GM18499 (cell line): ENCODE results near the gene TBC1D24.

Experiments used
- ATAC-seq: cut with Tn5 transposase; IDR thresholded peaks from one replicate; pipeline ENCODE4 v1.9.1; 2021; ENCODE audit warnings: moderate number of reproducible peaks; ENCODE audit not compliant: insufficient read depth, unreplicated experiment

Gene TBC1D24

DNA sequence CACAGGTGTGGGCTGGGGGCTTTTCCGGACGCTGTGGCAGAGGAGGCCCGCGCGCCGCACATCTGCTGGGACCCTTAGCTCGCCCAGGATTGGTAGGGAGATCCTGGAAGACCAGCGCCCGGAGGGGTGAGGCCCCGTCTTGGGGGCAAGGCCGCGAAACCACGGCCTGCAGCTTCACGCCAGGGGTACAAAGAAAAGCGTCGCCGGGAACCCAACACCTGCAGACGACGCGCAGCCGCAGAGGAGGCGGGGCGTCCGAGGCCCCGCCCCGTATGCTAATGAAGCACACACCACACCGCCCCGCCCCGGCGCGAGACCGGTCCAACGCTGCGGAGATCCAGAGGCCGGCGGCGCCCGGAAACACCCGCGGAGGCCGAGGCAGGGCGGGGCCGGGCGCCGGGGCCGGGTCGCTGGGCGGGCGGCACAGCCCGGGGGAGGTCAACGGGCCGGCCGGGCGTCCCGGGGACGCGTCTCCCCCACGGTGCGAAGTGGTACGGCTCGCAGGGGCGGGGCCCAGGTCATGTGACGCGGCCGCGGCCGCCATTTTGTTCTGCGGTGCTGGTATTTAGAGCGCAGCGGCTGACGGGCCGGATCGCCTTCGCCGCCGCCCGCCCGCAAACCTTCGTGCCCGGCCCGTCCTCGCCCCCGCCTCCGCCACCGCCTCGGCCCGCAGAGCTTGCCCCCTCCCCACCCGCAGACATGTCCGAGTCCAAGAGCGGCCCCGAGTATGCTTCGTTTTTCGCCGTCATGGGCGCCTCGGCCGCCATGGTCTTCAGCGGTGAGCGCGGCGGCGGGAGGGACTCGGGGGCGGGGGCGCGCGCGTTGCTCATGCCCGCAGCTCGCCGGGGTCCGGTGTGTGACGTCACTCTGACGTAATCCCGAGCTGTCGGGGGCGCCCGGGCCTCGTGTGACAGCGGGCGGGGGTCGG, 38.7 kb downstream of the TBC1D24 start, which contains the start of gene ATP6V0C:
Gene ATP6V0C (plus strand): TSS at position 548 of the 928 bp plus-strand sequence. CDS start 152 bp downstream, at position 700.
- ATAC-seq: no peak

DNA sequence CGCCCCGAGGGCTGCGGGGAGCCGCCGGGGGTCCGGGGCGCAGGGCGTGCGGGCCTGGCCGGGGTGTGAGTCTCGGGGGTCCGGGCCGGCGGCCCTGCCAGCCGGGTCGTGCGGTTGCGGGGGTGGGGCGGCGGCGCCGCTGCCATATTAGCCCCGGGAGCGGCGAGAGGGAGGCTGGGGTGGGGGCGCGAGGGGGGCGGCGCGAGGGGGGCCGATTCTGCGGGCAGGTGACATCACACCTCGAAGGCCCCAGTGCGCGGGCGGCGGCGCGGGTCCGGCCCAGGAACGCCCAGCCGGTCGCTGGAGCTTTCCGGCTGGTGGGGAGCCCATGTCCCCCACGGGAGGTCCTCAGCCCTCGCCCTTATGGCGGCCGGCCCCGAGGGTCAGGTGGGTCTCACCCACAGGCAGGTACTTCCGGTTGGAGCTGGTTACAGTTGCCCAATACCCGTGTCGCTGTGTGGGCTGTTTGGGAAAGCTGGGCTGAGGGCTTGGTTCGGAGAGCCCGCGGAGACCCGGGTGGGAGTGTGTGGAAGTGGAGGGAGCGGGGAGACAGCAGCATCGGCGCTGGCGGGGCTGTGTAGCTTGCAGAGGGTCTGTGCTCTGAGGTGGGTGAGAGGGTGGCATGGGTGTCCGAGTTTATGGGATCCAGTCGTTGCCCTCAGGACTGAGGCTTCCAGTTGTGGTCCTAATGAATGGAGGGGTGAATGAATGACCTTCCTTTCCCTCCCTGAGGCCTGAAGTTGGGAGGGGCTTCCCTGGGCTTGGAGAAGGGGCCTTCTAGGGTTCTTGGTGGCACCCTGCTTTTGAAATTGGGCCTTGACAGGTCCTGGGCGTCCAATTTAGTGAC, 39.6 kb downstream of the TBC1D24 start:
- no peak for ATAC-seq

DNA sequence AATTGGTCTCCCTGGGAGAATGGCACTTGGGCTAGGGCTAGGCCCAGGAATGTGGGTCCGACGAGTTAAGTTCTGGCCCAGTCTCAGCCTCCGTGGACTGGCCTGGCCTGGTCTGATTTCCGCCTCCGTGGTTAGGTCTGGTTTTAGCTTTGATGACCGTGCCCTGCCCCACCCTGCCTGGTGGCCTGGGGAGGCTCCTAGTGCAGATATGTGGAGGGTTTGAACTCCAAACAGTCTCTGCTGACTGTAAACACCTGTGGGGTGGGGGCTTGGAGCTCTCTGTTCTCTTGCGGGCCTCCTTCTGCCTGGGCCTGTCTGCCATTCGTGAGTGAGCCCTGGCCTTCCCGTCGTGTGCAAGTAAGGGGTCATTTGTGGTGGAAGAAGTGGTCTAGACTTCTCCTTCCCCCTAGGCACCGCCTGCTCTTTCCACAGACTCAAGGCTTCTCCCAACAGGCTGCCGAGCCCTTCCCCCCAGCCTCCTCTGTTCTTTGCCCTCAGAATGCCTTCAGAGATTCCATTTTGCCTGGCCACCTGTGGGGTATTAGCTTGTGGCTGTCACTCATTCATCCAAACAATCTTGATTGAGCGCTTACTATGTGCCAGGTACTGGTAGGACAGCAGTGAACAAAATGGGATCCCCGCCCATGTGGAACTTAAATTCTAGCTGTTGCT, 40.4 kb downstream of the TBC1D24 start:
- no peak for ATAC-seq

DNA sequence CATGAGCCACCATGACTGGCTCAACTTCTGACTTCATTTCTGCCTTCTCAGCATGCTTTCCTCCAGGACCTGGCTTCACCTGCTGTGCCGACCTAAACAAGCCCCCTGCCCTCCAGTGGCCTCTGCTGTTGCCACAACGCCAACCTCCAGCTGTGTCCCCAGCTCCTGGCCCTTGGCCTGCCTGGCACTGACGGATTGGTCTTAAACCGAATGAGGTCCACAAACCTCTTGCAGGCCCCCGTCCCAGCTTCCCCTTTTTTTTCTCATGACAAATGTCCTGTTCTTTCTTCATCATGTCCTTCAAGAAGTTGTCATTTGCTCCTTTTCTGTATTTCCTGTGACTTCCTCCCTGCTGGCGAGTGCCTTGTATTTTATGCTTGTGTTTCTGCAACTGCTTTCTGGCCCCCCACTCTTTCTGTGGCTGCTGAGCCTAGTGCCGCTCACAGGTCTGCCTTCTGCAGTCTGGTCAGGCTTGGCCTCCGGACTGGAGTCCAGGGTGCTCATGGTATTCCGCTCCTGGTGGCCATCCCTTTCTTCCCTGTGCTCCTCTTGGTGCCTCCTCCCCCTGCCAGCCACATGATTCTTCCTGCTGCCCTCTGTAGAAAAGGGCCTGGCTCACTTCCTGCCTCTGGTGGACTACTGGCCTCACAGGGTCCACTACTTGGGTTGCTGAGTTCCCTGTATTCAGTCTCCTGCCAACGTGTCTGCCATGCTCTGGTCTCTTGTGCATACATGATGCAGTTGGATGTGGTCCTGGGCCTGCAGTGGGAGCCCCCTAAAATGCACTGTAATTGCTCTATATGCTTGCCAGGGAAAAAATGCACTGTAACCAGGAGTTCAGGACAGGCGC, 41.7 kb downstream of the TBC1D24 start:
- ATAC-seq: no peak

DNA sequence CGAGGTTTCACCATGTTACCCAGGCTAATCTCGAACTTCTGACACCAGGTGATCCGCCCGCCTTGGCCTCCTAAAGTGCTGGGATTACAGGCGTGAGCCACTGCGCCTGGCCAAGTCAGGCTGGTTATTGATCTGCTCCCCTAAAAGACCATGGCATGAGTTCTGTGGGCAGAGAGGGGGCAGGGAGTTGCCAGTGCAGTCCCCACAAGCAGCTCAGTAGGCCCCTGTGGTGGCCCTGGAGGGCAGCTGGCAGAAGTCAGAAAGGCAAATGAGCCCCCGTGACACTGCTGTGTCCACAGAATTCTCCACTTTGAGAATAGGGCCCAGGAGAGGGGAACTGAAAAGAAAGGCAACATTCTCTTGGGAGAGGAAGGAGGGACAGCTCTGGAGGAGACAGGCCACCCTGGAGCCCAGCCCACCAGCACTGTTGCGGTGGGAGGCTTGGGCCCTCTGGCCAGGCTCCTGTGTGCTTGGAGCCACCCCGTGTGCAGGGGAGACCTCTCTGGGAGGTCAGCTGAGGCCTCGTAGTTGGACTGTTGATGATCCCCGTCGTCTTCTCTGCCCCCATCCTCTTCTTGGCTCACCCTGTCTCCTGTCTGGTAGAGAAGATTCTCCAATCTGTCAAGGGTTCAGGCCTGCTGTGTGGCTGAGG, 43.2 kb downstream of the TBC1D24 start:
- no peak for ATAC-seq

DNA sequence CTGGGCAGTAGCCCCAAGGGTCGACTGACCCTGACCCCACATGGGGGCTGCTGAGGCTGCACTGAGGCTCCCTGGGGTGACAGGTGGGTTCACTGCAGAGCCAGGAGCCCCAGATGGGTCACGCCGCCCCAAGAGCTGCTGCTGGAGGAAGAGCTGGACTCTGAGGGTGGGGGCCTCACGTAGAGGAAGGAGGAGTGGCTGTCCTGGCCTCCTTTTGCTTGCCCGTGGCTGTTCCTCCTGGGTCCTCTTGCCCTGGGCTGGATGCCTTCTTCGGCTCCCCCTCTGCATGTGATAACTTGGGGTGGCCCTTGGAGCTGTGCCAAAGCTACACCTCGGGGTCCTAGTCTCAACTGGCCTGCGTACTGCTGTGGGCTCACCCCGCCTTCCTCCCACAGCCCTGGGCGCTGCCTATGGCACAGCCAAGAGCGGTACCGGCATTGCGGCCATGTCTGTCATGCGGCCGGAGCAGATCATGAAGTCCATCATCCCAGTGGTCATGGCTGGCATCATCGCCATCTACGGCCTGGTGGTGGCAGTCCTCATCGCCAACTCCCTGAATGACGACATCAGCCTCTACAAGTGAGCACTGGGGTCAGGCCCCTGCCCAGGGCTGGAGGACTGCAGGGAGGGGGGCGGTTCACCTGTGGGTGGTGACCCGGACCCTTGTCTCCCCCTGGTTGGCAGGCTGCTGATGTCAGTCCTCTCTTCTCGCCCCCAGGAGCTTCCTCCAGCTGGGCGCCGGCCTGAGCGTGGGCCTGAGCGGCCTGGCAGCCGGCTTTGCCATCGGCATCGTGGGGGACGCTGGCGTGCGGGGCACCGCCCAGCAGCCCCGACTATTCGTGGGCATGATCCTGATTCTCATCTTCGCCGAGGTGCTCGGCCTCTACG, 44.1 kb downstream of the TBC1D24 start:
- ATAC-seq: no peak

DNA sequence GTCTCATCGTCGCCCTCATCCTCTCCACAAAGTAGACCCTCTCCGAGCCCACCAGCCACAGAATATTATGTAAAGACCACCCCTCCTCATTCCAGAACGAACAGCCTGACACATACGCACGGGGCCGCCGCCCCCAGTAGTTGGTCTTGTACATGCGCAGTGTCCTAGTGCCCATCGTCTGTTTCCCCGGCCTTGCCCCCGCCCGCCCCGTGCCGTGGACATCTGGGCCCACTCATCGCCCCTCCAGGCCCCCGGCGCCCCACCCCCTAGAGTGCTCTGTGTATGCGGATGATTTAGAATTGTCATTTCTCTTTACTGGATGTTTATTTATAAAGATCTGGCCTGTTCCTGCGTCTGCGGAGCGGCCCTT, 44.8 kb downstream of the TBC1D24 start:
- no peak for ATAC-seq

DNA sequence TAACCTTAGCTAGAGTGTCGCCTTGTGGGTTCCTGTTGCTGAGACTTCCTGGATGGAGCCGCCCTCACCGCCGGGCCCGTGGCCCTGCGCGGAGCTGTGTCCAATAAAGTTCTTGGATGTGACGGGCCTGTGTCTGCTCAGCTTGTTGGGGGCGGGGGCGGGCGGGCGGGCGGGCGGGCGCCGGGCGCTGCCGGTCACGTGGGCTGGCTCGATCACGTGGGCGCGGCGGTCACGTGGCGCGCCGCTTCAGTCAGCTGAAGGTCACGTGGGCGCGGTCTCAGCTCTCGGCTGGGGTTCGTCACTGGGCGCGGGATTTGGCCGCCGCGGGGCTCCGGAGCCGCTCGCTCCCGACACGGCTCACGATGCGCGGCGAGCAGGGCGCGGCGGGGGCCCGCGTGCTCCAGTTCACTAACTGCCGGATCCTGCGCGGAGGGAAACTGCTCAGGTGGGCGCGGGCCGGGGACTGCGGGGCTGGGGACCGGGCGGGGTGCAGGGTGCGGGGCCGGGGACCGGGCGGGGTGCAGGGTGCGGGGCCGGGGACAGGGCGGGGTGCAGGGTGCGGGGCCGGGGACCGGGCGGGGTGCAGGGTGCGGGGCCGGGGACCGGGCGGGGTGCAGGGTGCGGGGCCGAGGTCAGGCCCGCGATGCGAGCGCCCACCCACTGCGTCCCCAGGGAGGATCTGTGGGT, 45.3 kb downstream of the TBC1D24 start, which contains the start of gene AMDHD2:
Gene AMDHD2 (plus strand): TSS at position 275 of the 687 bp plus-strand sequence. CDS start 88 bp downstream, at position 363.
- no peak for ATAC-seq

DNA sequence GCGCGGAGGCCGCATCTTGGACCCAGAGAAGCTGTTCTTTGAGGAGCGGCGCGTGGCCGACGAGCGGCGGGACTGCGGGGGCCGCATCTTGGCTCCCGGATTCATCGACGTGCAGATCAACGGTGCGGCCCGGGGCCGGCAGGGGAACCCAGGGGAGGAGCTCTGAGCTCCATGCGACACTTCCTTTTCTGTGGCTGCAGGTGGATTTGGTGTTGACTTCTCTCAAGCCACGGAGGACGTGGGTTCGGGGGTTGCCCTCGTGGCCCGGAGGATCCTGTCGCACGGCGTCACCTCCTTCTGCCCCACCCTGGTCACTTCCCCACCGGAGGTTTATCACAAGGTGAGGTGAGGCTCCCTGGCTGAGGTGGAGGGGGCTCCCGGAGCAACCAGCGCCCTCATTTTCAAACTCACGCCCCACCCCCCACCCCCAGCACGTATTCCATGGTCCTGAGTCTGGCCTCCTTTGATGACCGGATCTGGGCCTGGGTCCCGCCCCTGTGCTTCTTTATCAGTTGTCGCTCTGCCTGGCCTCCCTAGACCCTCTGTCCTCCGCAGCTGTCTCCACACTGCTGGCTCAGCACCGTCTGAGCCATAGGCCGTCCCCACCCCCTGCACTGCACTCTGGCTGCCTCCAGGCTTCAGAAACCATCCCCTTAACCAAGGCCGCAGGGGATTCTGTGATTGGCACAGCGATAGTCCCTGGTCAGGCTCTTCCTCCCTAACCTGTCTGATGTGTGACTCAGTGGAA, 46.0 kb downstream of the TBC1D24 start:
- no peak for ATAC-seq

DNA sequence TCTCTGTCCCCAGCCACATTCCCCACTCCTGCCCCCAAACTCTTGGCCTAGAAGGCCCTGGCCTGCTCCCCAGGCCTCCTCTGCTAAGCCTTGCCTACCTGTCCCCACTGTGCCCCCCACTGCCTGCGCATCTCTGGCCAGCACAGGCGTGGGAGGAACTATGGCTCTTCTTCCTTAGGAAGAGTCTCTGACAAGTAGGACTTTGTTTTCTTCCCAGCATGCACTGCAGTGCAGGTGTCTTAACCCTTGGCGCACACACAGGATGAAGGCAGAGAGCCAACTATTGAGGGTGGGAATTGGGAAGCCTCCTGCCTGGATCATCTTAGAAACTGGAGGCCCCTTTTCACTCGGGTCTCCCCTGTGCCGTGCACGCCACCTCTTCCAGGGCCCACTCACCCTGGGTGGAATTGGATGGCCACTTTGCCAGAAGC, 48.9 kb downstream of the TBC1D24 start:
- no peak for ATAC-seq

DNA sequence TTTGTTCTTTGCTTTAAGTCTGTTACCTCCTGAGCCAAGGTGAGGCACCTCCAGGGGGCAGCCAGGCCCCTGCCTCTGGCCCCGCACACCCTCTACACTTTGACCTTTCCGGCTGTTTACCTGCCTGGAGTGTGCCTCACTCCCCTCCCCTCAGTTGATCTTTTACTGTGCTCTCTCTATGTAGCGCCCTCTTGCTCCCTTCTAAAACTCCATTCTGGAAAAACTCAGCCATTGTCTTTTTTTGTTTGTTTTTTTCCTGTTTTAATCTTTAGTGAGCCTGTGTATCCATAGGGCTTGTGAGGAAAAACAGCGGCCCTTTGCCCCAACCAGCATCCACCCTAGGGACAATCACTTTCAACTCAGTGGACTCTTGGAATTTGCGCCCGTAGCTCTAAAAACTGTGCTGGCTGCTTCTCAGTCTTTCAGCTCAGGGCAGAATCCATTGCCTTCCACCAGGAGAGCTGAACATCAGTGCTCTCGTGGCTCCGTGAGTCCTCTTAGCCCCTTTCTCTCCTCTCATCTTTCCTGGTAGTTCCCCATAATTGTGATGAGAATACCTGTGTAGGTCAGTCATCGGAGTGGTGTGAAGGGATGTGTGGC, 49.5 kb downstream of the TBC1D24 start:
- no peak for ATAC-seq

DNA sequence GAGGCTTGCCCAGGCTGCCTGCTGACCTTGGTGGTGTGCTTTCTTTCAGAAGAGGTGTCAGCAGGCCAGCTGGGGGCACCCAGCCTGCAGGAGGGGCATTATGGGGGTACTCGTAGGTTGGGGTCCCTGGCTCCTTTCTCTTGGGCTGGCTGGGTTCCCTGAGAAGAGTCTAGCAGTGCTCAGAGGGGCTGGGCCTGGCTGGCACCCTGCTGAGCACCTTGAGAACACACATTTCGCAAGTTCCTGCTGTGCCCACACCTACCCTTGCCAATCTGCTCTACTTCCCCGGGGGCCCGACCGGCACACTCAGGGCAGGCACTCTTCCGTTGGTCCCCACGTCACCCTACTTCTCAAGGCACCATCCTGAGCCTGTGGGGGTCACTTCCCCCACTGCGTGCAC, 51.2 kb downstream of the TBC1D24 start:
- no peak for ATAC-seq

DNA sequence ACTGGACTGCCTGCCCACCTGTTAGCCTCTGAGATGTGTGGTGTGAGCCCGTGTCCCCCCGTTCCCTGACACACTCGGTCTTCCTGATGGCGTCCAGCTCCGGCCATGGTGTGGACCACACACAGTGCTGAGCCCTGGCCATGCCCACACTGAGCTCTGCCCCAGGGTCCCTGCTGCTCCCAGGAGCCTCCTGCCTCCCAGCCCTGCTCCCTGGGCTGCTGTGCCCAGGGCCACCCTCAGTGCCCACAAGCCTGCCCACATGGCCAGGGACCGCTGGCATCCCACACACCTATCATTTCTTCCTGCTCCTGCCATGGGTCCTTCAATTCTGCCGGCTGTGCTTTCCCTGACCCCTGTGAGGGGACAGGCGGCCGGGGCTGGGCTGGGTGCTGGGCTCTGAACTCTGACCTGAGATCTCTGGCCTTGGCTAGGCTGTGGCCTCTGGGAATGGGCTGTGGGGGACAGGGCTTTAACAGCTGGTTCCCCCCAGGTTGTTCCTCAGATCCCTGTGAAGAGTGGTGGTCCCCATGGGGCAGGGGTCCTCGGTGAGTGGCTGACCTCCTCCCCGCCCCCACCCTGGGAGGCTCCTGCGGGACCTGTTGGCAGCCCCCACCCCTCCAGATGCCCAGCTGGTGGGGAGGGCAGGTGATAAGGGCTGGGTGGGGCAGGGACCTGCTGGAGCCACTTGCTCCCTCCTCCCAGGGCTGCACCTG, 52.3 kb downstream of the TBC1D24 start:
- no peak for ATAC-seq

DNA sequence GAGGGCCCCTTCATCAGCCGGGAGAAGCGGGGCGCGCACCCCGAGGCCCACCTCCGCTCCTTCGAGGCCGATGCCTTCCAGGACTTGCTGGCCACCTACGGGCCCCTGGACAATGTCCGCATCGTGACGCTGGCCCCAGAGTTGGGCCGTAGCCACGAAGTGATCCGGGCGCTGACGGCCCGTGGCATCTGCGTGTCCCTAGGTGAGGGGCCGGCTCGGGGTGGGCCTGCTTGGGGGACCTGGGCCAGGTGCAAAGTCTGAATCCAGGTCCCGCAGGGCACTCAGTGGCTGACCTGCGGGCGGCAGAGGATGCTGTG, 52.8 kb downstream of the TBC1D24 start:
- ATAC-seq: no peak

DNA sequence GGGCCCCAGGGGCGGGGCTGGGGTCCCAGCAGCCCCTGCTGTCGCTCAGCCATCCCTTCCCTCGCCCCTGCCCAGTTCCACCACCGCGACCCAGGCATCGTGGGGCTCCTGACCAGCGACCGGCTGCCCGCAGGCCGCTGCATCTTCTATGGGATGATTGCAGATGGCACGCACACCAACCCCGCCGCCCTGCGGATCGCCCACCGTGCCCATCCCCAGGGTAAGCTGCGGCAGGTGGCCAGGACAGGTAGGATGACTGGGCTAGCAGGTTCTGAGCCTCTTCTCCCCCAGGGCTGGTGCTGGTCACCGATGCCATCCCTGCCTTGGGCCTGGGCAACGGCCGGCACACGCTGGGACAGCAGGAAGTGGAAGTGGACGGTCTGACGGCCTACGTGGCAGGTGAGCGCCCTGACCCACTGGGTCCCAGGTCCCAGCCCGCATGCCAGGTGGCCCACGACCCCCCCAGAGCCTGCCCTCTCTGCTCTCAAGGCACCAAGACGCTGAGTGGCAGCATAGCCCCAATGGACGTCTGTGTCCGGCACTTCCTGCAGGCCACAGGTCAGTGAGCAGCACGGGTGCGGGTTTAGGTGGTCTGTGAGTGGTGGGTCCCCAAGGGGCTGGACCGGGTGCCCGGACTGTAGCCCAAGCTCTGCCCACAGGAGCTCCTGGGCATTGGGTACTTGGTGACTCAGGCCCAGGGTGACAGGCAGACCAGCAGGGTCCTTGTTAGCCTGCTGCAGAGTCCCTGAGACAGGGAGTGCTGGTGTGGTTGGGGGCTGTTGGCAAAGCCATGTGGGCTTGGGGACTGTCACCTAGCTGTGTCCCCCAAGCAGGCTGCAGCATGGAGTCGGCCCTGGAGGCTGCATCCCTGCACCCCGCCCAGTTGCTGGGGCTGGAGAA, 53.5 kb downstream of the TBC1D24 start:
- no peak for ATAC-seq
